GM12878 (cell line): ENCODE measurements around the gene KIF1C. TPM values are rescaled to one million over a fixed set of nuclear protein-coding genes. Genes with fewer than 3 reads are reported as not detected.

Experiments used
- ATAC-seq: fragments of 200-7000 bp; cut with Tn5 transposase; 3 replicates; pipeline ENCODE4 v1.9.1; 2020; ENCODE audit warnings: mild to moderate bottlenecking, moderate library complexity
- BruUV-seq: library from RNA; stranded (reverse); fragments of 400-500 nt; replicated peaks from 2 replicates; lab custom pipeline; 2021; lab: Mats Ljungman, UMichigan
- CTCF ChIA-PET: fragments of 300-600 bp; sonication (Branson Sonifier 250); formaldehyde crosslinking; extraction: SDS; loops from one replicate; lab custom pipeline; 2021; ENCODE audit warnings: inconsistent platforms; lab: Yijun Ruan, JAX
- POLR2A ChIA-PET: fragments of 350-600 bp; formaldehyde crosslinking; extraction: SDS; loops from one replicate; lab custom pipeline; 2021; ENCODE audit warnings: inconsistent platforms; lab: Charles Lee
- RAD21 ChIA-PET: fragments of 300-600 bp; sonication (Branson Sonifier 250); formaldehyde crosslinking; loops from one replicate; lab custom pipeline; 2023; ENCODE audit warnings: antibody characterized with exemption; ENCODE audit not compliant: unreplicated experiment; lab: Charles Lee
- SMC1A ChIA-PET: fragments of 300-600 bp; sonication (Branson Sonifier 250); formaldehyde crosslinking; loops from one replicate; lab custom pipeline; 2023; ENCODE audit not compliant: unreplicated experiment, uncharacterized antibody; lab: Charles Lee
- DNase-seq: peaks from one replicate; pipeline ENCODE4 v3.0.0-alpha.2; 2011; ENCODE audit warnings: low read depth, low spot score
- FAIRE-seq: peaks from 3 replicates; lab custom pipeline; 2011; peaks lifted over from hg19 to GRCh38; lab: Jason Lieb, UNC
- H2AFZ ChIP-seq: 2 replicates; pipeline ENCODE4 v1.6.0; 2011; ENCODE audit warnings: low read depth, low read length, control low read depth; ENCODE audit not compliant: control insufficient read depth
- H3K27ac ChIP-seq: 2 replicates; pipeline ENCODE4 v1.5.1; 2011; ENCODE audit warnings: control low read depth; ENCODE audit not compliant: control insufficient read depth, insufficient read depth
- H3K27me3 ChIP-seq, 2 experiments: replicated peaks in 1 of 2; 2 replicates each; pipeline versions ENCODE4 v1.6.0 to v1.6.1; 2011; ENCODE audit warnings: low read length in 1 of 2; ENCODE audit not compliant: control insufficient read depth in 2 of 2, insufficient read depth in 2 of 2
- H3K36me3 ChIP-seq, 2 experiments: 2 replicates each; pipeline ENCODE4 v1.5.1; 2011; ENCODE audit warnings: low read length in 1 of 2; ENCODE audit not compliant: control insufficient read depth in 2 of 2, insufficient read depth in 2 of 2
- H3K4me1 ChIP-seq: 2 replicates; pipeline ENCODE4 v1.6.1; 2011; ENCODE audit warnings: mild to moderate bottlenecking, low read length, moderate library complexity, mixed read lengths; ENCODE audit not compliant: control insufficient read depth, insufficient read depth
- H3K4me2 ChIP-seq: 2 replicates; pipeline ENCODE4 v1.6.0; 2011; ENCODE audit warnings: control low read depth; ENCODE audit not compliant: control insufficient read depth, insufficient read depth
- H3K4me3 ChIP-seq: fragments of 200-600 bp; sonication (generic); 2 replicates; pipeline ENCODE4 v1.5.1; 2016
- H3K79me2 ChIP-seq: 2 replicates; pipeline ENCODE4 v1.6.0; 2011; ENCODE audit warnings: low read length; ENCODE audit not compliant: control insufficient read depth, insufficient read depth
- H3K9ac ChIP-seq: 2 replicates; pipeline ENCODE4 v1.8.0; 2011; ENCODE audit warnings: low read length, control low read depth, mixed read lengths; ENCODE audit not compliant: control insufficient read depth, insufficient read depth
- H3K9me3 ChIP-seq: replicated peaks from 3 replicates; pipeline ENCODE4 v1.5.1; 2011; ENCODE audit warnings: mild to moderate bottlenecking, low read length; ENCODE audit not compliant: control insufficient read depth, insufficient read depth
- H4K20me1 ChIP-seq: 2 replicates; pipeline ENCODE4 v1.6.0; 2011; ENCODE audit not compliant: control insufficient read depth, insufficient read depth
- CREB1 ChIP-seq: IDR thresholded peaks from 2 replicates; pipeline ENCODE4 v1.6.1; 2012; ENCODE audit warnings: low read depth, mild to moderate bottlenecking, inconsistent platforms
- CUX1 ChIP-seq: IDR thresholded peaks from 2 replicates; pipeline ENCODE4 v1.6.1; 2012; ENCODE audit warnings: improper control_type of control experiment, low read depth, low read length; ENCODE audit not compliant: insufficient replicate concordance
- E2F4 ChIP-seq: IDR thresholded peaks from 2 replicates; pipeline ENCODE4 v1.6.1; 2012; ENCODE audit warnings: low read depth, low read length, improper control_type of control experiment
- IKZF2 ChIP-seq, 2 experiments: fragments of 450-650 bp; IDR thresholded peaks; 2 replicates each; pipeline ENCODE4 v1.6.1; 2017; ENCODE audit warnings: mild to moderate bottlenecking in 2 of 2, moderate library complexity in 2 of 2
- IRF5 ChIP-seq: fragments of 450-650 bp; IDR thresholded peaks from 2 replicates; pipeline ENCODE4 v1.6.1; 2017; ENCODE audit warnings: borderline replicate concordance
- NRF1 ChIP-seq: conservative IDR thresholded peaks from 2 replicates; pipeline ENCODE4 v1.6.1; 2011; ENCODE audit warnings: mild to moderate bottlenecking, low read depth, low read length, improper control_type of control experiment
- PAX5 ChIP-seq: IDR thresholded peaks from 2 replicates; pipeline ENCODE4 v1.6.1; 2011; ENCODE audit warnings: low read depth, low read length, borderline replicate concordance
- PKNOX1 ChIP-seq: fragments of 450-650 bp; IDR thresholded peaks from 2 replicates; pipeline ENCODE4 v1.6.1; 2016; ENCODE audit warnings: mild to moderate bottlenecking
- POLR2AphosphoS5 ChIP-seq: IDR thresholded peaks from 2 replicates; pipeline ENCODE4 v1.6.1; 2011; ENCODE audit warnings: mild to moderate bottlenecking, low read length, inconsistent platforms
- TAF1 ChIP-seq: IDR thresholded peaks from 2 replicates; pipeline ENCODE4 v1.6.1; 2011; ENCODE audit warnings: mild to moderate bottlenecking, low read depth, low read length, borderline replicate concordance
- ZNF274 ChIP-seq: IDR thresholded peaks from one replicate; pipeline ENCODE4 v1.8.0; 2011; ENCODE audit not compliant: insufficient read length, insufficient read depth
- WGBS: methylation state at CpG from one replicate; pipeline ENCODE4 v1.1.6; 2016; ENCODE audit warnings: low lambda C conversion rate; ENCODE audit not compliant: insufficient replicate concordance, insufficient coverage; ENCODE audit errors: missing lambda C conversion rate; 5-methylcytosine and 5-hydroxymethylcytosine counted together
- in situ Hi-C: fragments of 300-500 bp; cut with MboI; formaldehyde crosslinking; loops from 9 replicates; pipeline ENCODE4 v1.14.3; 2018; ENCODE audit warnings: mixed read lengths
- intact Hi-C: fragments of 100-400 bp; cut with micrococcal nuclease; formaldehyde crosslinking; loops from one replicate; pipeline ENCODE4 v1.14.2; 2022; ENCODE audit not compliant: unreplicated experiment
- polyA plus RNA-seq, 11 experiments: library from polyadenylated mRNA; depleted of rRNA in 4 of 11; unstranded in 6 of 11; stranded (reverse) in 5 of 11; fragments of >200 nt; fragmentation: Nextera tagmentation in 4 of 11; fragmentation: Illumina TruSeq in 1 of 11; extraction: Ambion mirVana in 4 of 11; extraction: Trizol in 1 of 11; gene quantifications; 1 replicate in 1 of 11; 2 replicates in 10 of 11; pipeline versions ENCODE4 v1.2.1 to v1.2.3, GENCODE V29; 2011 to 2016; ENCODE audit warnings: inconsistent platforms in 2 of 11, missing spikeins in 2 of 11, low read depth in 1 of 11
- total RNA-seq, 4 experiments: library from RNA; depleted of rRNA in 3 of 4; stranded (reverse); fragments of >200 nt in 3 of 4; fragmentation: Illumina TruSeq in 1 of 4; extraction: Trizol in 1 of 4; gene quantifications; 2 replicates each; pipeline versions ENCODE4 v1.2.1 to v1.2.3, GENCODE V29; 2013 to 2021

Gene KIF1C
- total and polyA plus RNA-seq, 10 of the 15 experiments (the other 5 are each of a cell fraction or from before 2014, with no cell fraction given) = 1.4 to 65.9 (median 21.1) TPM

- 98% methylated on average over 22 of the region's 29 CpGs for WGBS
- H4K20me1 ChIP-seq = no peaks in the 10 kb centered on the region
- no peak for FAIRE-seq
- in situ Hi-C loops = no loop called here
- SMC1A ChIA-PET = no interaction called here
- H3K27ac ChIP-seq = no peak overlapping the region
- H3K79me2 ChIP-seq = no peaks in the 10 kb centered on the region
- CTCF ChIA-PET = interaction anchor here (0.5 kb wide), 1 partner anchor 142 kb away, joined by 3 read pairs; no protein-coding TSS in a partner anchor
- no peaks in the 10 kb centered on the region for H3K4me1 ChIP-seq
- no peaks in the 10 kb centered on the region for H3K27me3 ChIP-seq
- POLR2A ChIA-PET = interaction anchor here (0.6 to 0.9 kb wide), 2 partner anchors 26 to 1324 kb away, joined by 3 to 6 read pairs; partner anchors contain the start of genes INCA1 and KIF1C
- intact Hi-C loops = no loop called here
- no peak for ATAC-seq
- TF ChIP-seq PKNOX1 (no peak), IKZF2 (IDR thresholded peaks at IDR 0.05) (no peak), CUX1 (no peak), POLR2AphosphoS5 (no peak), E2F4 (no peak), TAF1 (no peak), ZNF274 (no peak), PAX5 (no peak), IRF5 (no peak), CREB1 (no peak), NRF1 (no peak)
- no peaks in the 10 kb centered on the region for H3K9me3 ChIP-seq
- no peak overlapping the region for H3K4me2 ChIP-seq
- no peak overlapping the region for H2AFZ ChIP-seq
- RAD21 ChIA-PET = no interaction called here
- no peak overlapping the region for H3K9ac ChIP-seq
- no peak for DNase-seq
- no peak overlapping the region for H3K4me3 ChIP-seq
- peaks cover 9 to 23% of the 10 kb centered on the region in 2 experiments for H3K36me3 ChIP-seq
- BruUV-seq = no TSS peak
Observed at GRCh38 chr17:5023588-5024147, 25.9 kb downstream of the KIF1C start.
